ENCODE results near the gene RTEL1. TPM values are rescaled to one million over a fixed set of nuclear protein-coding genes. Genes with fewer than 3 reads are reported as not detected.

Gene RTEL1
- total RNA-seq, 1 experiment from 2014 or later, result 58.0 TPM

DNA sequence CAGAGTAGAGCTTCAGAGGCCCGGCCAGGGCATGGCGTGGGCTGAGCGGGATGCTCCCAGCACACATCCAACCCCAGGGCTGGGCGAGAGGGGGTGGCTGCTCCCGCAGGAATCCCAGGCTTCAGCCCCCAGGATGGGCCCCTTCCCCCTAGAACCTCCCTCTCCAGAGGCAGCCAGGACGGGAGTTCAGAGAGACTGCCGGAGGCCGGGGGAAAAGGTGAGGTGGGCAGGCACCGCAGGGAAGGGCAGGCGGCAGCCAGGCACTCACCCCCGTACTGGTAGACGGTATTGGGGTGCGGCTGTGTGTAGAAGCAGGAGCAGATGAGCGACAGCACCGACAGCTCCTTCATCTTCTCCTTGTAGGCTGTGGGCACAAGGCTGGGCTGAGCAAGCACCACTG lies 14.2 kb upstream of the RTEL1 start:
- DNase-seq (ENCODE audit: low read depth, low spot score) (no peak), ATAC-seq (no peak)
- Histone ChIP-seq H3K9ac (ENCODE audit: low read length) (no peak overlapping the region), H3K9me2 (ENCODE audit: insufficient read depth) (no peaks in the 10 kb centered on the region), H3K27me3 (ENCODE audit: insufficient read depth, low read length) (no peaks in the 10 kb centered on the region), H3K27ac (ENCODE audit: low read depth, low read length) (peak overlapping the region; percentile 98; the same call in 1 of the 2 replicates), H2AFZ (ENCODE audit: low read depth, low read length, poor library complexity, severe bottlenecking) (no peak overlapping the region), H3K4me3 (replicated peaks in 1 of 2; ENCODE audit: low read depth in 1 of 2, low read length in 2 of 2) (no peak overlapping the region), H3K36me3 (ENCODE audit: control insufficient read depth in 1 of 2, insufficient read depth in 2 of 2, low read length in 2 of 2) (peaks cover 0 to 12% of the 10 kb centered on the region in 2 experiments; a peak in 1 of 4 replicates), H3K4me1 (ENCODE audit: control insufficient read depth in 1 of 2, insufficient read depth in 2 of 2, low read length in 2 of 2) (peaks cover 11 to 33% of the 10 kb centered on the region in 2 experiments), H3K9me3 (ENCODE audit: control insufficient read depth in 1 of 2, insufficient read depth in 1 of 2, low read depth in 1 of 2, low read length in 2 of 2) (no peaks in the 10 kb centered on the region), H3K79me2 (ENCODE audit: insufficient read depth, low read length) (peaks cover 15% of the 10 kb centered on the region), H4K20me1 (ENCODE audit: insufficient read depth) (no peaks in the 10 kb centered on the region), H3K4me2 (ENCODE audit: low read length) (no peak overlapping the region)
- CTCF ChIA-PET, result no interaction called here
- intact Hi-C loops (cut with micrococcal nuclease), result loop anchor here (5.0 kb wide), 1 partner anchor 107 kb away; the partner anchor contains the start of gene PTK6
- no TSS peak for BruUV-seq (replicated peaks)
- POLR2A ChIA-PET, result no interaction called here
- TF ChIP-seq REST (IDR thresholded peaks at IDR 0.05; ENCODE audit: low read depth) (no peak), FOSL1 (IDR thresholded peaks at IDR 0.05; ENCODE audit: low read depth) (no peak), EZH2 (IDR thresholded peaks at IDR 0.05) (no peak), POLR2A (IDR thresholded peaks at IDR 0.05; ENCODE audit: borderline replicate concordance, extremely low read depth, insufficient read depth, insufficient read length) (no peak), ZNF274 (IDR thresholded peaks at IDR 0.05; ENCODE audit: low read depth, low read length) (no peak), RAD21 (IDR thresholded peaks at IDR 0.05; ENCODE audit: low read depth) (no peak), TCF7L2 (IDR thresholded peaks at IDR 0.05; ENCODE audit: borderline replicate concordance, extremely low read depth, insufficient read depth, insufficient read length) (no peak), YY1 (IDR thresholded peaks at IDR 0.05; ENCODE audit: extremely low read depth, insufficient replicate concordance, low read depth, low read length) (no peak), SRF (IDR thresholded peaks at IDR 0.05; ENCODE audit: low read depth) (no peak), JUND (IDR thresholded peaks at IDR 0.05) (no peak), CBX3 (IDR thresholded peaks at IDR 0.05; ENCODE audit: low read depth) (no peak), ELF1 (IDR thresholded peaks at IDR 0.05; ENCODE audit: borderline replicate concordance, low read depth) (no peak)
- TF ChIP-seq, protein P1, sequence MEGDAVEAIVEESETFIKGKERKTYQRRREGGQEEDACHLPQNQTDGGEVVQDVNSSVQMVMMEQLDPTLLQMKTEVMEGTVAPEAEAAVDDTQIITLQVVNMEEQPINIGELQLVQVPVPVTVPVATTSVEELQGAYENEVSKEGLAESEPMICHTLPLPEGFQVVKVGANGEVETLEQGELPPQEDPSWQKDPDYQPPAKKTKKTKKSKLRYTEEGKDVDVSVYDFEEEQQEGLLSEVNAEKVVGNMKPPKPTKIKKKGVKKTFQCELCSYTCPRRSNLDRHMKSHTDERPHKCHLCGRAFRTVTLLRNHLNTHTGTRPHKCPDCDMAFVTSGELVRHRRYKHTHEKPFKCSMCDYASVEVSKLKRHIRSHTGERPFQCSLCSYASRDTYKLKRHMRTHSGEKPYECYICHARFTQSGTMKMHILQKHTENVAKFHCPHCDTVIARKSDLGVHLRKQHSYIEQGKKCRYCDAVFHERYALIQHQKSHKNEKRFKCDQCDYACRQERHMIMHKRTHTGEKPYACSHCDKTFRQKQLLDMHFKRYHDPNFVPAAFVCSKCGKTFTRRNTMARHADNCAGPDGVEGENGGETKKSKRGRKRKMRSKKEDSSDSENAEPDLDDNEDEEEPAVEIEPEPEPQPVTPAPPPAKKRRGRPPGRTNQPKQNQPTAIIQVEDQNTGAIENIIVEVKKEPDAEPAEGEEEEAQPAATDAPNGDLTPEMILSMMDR (IDR thresholded peaks at IDR 0.05 in 2 of 3, conservative IDR thresholded peaks at IDR 0.05 in 1 of 3; ENCODE audit: borderline replicate concordance in 1 of 3, insufficient read depth in 1 of 3, low read depth in 2 of 3, low read length in 2 of 3), result no peak
- TF ChIP-seq, protein P2, sequence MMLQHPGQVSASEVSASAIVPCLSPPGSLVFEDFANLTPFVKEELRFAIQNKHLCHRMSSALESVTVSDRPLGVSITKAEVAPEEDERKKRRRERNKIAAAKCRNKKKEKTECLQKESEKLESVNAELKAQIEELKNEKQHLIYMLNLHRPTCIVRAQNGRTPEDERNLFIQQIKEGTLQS (IDR thresholded peaks at IDR 0.05), result no peak
- RAD21 ChIA-PET (ENCODE audit: low non-redundant PET in 1 of 2, low total read pairs in 2 of 2, uncharacterized antibody in 2 of 2, unreplicated experiment in 2 of 2), result no interaction called here

Data from HCT116 (cell line).